PC-3 (cell line): ENCODE results near the gene PCCA.

ENCODE experiments used
- EZH2 ChIP-seq: fragments of 300-600 bp; sonication (generic); IDR thresholded peaks from one replicate; pipeline ENCODE4 v1.6.1; 2017; ENCODE audit warnings: antibody characterized with exemption, mild to moderate bottlenecking, low read length; ENCODE audit not compliant: unreplicated experiment
- EZH2phosphoT487 ChIP-seq: fragments of 300-600 bp; sonication (generic); IDR thresholded peaks from 2 replicates; pipeline ENCODE4 v1.6.1; 2018; ENCODE audit warnings: mild to moderate bottlenecking, antibody characterized with exemption, low read length, borderline replicate concordance
- TF ChIP-seq, protein P1 (sequence below): fragments of 300-600 bp; sonication (generic); conservative IDR thresholded peaks from 2 replicates; pipeline ENCODE4 v1.5.1; 2017; ENCODE audit warnings: antibody characterized with exemption, low read depth, mild to moderate bottlenecking, low read length

DNA sequence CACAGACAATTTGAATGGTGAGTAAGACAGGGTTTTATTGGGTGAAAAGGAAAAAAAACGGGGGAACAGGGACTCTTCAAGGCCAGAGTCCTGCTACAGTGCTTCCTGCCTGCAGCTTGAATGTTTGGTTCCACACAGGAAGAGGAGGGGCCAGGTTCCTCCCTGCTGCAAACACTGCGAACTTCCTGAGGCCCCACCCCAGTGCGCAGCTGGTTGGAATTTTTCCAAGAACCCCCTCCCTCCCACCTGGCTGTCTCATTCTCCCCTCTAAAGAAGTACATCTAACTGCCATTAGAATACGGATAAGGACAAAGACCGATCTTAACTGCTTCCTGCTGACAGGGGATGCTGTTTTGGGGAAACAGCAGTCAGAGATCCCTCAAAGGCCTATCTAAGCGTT, 314.8 kb downstream of the PCCA start:
- TF ChIP-seq EZH2phosphoT487 (no peak), EZH2 (no peak)
- TF ChIP-seq, protein P1, sequence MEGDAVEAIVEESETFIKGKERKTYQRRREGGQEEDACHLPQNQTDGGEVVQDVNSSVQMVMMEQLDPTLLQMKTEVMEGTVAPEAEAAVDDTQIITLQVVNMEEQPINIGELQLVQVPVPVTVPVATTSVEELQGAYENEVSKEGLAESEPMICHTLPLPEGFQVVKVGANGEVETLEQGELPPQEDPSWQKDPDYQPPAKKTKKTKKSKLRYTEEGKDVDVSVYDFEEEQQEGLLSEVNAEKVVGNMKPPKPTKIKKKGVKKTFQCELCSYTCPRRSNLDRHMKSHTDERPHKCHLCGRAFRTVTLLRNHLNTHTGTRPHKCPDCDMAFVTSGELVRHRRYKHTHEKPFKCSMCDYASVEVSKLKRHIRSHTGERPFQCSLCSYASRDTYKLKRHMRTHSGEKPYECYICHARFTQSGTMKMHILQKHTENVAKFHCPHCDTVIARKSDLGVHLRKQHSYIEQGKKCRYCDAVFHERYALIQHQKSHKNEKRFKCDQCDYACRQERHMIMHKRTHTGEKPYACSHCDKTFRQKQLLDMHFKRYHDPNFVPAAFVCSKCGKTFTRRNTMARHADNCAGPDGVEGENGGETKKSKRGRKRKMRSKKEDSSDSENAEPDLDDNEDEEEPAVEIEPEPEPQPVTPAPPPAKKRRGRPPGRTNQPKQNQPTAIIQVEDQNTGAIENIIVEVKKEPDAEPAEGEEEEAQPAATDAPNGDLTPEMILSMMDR: no peak
